GM12891 (cell line): ENCODE measurements around the gene ARHGAP8.

Source experiments
- DNase-seq: peaks from one replicate; pipeline ENCODE4 v3.0.0; 2011; ENCODE audit warnings: low spot score; ENCODE audit not compliant: insufficient read length
- FAIRE-seq: peaks from 2 replicates; lab custom pipeline; 2011; peaks lifted over from hg19 to GRCh38; lab: Jason Lieb, UNC
- PAX5 ChIP-seq: IDR thresholded peaks from 2 replicates; pipeline ENCODE4 v1.6.1; 2011; ENCODE audit warnings: low read length, moderate library complexity, mild to moderate bottlenecking; ENCODE audit not compliant: insufficient read depth, severe bottlenecking
- POLR2A ChIP-seq: IDR thresholded peaks from 2 replicates; pipeline ENCODE4 v1.6.1; 2011; ENCODE audit warnings: low read depth, low read length, control low read depth
- POLR2AphosphoS5 ChIP-seq: IDR thresholded peaks from 2 replicates; pipeline ENCODE4 v1.6.1; 2011; ENCODE audit warnings: low read depth, low read length, control low read depth
- POU2F2 ChIP-seq: IDR thresholded peaks from 2 replicates; pipeline ENCODE4 v1.6.1; 2011; ENCODE audit warnings: low read depth, mild to moderate bottlenecking, control low read depth, low read length, moderate library complexity
- SPI1 ChIP-seq: IDR thresholded peaks from 2 replicates; pipeline ENCODE4 v1.6.1; 2011; ENCODE audit warnings: low read depth, low read length, control low read depth
- TAF1 ChIP-seq: IDR thresholded peaks from 2 replicates; pipeline ENCODE4 v1.6.1; 2011; ENCODE audit warnings: low read depth, low read length, control low read depth

ARHGAP8 gene

GRCh38 chr22:44805711-44806110 is 53.3 kb downstream of the ARHGAP8 start:
- no peak for FAIRE-seq
- TF ChIP-seq POLR2AphosphoS5 = no peak
- TF ChIP-seq PAX5 = no peak
- no peak for TF ChIP-seq TAF1
- no peak for TF ChIP-seq POU2F2
- no peak for TF ChIP-seq POLR2A
- no peak for TF ChIP-seq SPI1
- no peak for DNase-seq

- FAIRE-seq (no peak), DNase-seq (no peak)
Measured at GRCh38 chr22:44807232-44807631, 54.9 kb downstream of the ARHGAP8 start.

DNA sequence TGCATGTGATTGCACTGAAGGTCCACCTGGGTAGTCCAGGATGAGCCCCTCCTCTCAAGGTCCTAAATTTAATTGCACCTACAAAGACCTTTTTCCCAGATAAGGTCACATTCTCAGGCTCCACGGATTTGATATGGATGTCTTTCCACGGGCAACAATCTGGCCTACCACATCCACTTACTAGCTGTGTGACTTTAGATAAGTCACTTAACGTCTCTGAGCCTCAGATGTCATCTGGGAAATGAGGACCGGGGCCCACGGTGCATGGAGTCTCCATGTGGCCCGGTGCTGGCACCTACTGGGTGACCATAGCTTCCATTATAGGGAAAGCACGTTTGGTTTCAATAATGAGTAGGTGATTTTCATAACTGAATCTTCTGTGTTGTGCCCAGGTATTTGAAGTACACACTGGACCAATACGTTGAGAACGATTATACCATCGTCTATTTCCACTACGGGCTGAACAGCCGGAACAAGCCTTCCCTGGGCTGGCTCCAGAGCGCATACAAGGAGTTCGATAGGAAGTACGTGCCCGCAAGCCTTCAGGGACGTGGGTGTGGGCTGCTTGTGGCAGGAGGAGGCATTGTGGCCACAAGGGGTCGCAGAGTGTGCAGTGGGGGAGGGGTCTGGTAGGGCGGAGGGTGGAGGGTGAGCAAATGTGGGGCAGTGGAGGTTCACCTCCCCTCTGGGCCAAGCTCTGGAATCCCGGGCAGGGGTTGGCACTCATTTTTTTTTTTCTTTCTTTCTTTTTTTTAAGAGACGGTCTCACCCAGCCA is 55.7 kb downstream of the ARHGAP8 start:
- no peak for TF ChIP-seq POLR2AphosphoS5
- no peak for TF ChIP-seq TAF1
- no peak for TF ChIP-seq POU2F2
- no peak for TF ChIP-seq SPI1
- no peak for TF ChIP-seq PAX5
- no peak for TF ChIP-seq POLR2A
- DNase-seq = no peak

More at GRCh38 chr22:44807232-44807631, 54.9 kb downstream of the ARHGAP8 start:
- TF ChIP-seq POU2F2 (no peak), POLR2AphosphoS5 (no peak), SPI1 (no peak), POLR2A (no peak), PAX5 (no peak), TAF1 (no peak)

GRCh38 chr22:44809456-44809855 is 57.1 kb downstream of the ARHGAP8 start:
- FAIRE-seq = no peak

More for the DNA sequence above, 55.7 kb downstream of the ARHGAP8 start:
- FAIRE-seq = no peak

DNA sequence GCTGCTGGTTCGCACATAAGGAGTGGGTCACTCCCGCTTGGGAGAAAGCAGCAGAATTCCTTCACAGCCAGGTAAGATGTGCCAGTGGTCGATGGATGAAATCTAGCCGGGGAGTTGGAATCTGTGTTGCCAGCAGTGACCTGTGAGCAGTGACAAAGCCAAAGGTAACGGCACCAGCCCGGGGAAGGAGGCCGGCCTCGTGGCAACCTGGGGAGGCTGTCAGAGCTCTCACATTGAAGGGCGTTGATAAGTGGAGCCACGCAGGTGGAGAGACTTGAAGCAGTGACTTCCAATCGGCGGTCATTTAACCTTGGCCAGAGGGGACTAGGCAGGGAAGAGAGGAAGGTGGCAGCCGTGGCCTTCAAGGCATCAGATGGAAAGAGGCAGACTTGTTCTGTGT is 58.8 kb downstream of the ARHGAP8 start:
- DNase-seq (no peak), FAIRE-seq (no peak)
- TF ChIP-seq TAF1 = no peak
- TF ChIP-seq PAX5 = no peak

More at GRCh38 chr22:44809456-44809855, 57.1 kb downstream of the ARHGAP8 start:
- no peak for DNase-seq
- no peak for TF ChIP-seq POLR2A

DNA sequence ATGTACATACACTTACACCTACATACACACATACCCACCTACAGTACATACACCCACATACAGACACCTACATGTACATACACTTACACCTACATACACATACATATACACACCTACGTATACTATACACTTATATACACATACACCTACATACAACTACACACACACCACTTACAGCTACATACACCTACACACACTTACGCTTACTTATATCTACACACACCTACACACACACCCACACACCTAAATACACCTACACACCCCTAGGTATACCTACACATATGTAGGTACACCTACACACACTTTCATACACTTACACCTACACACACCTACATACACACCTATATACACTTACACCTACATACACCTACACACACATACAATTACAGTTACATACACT is 61.0 kb downstream of the ARHGAP8 start:
- DNase-seq = no peak
- TF ChIP-seq SPI1 = no peak
- no peak for TF ChIP-seq POU2F2
- no peak for TF ChIP-seq POLR2A
- TF ChIP-seq TAF1 = no peak
- TF ChIP-seq PAX5 = no peak
- TF ChIP-seq POLR2AphosphoS5 = no peak
- peak; percentile 74 for FAIRE-seq

- TF ChIP-seq POLR2A (no peak), POU2F2 (no peak), TAF1 (no peak), POLR2AphosphoS5 (no peak), SPI1 (no peak), PAX5 (no peak)
- FAIRE-seq (no peak), DNase-seq (no peak)
Measured at GRCh38 chr22:44814266-44815098, 62.1 kb downstream of the ARHGAP8 start.

DNA sequence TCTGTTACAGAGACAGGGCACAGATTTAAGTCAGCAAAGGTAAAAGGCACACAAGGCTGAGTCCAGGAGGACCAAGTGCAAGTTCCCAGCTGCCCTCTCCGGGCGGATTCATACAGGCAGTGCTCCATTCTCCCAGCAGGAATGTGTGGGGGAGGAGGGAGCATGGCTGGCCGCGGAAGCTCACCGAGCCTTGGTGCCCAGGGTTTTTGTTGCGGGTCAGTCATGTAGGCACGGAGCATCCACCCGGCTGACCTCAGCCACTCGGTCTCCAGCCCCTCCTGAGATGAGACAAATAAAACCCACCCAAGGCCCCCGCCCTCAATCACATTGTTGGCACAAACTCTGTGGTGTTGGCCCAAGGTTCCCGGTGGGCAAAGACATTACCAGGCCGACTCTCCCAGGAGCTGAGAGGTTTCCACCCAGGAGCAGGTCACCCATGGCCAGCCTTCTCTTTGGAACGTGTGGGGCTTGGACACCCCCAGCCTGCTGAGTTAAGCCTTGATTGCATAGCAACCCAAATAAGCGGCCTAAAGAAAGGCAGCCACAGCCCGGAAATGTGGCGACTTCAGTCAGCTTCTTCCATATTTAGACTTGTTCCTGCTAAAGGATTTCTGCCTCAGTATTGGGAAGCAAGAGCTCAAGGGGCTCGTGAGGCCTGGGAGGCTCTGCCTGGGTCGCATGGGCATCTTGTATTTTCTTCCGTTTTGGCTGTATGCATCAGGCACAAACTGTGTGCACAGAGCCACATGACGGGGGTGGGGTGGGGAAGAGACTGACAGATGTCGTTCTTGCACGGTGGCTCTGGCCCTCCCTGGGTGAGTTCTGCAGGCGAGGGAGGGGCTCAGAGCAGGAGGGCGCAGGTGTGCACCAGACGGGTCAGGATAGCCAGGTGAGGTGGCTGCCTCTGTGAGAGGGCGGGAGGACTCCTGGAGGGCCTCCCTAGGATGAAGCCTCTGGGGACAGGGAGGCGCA is 63.0 kb downstream of the ARHGAP8 start:
- DNase-seq = no peak
- TF ChIP-seq POLR2AphosphoS5 = no peak
- TF ChIP-seq PAX5 = no peak
- no peak for TF ChIP-seq POU2F2
- TF ChIP-seq POLR2A = no peak
- TF ChIP-seq TAF1 = no peak
- TF ChIP-seq SPI1 = no peak
- no peak for FAIRE-seq

GRCh38 chr22:44816141-44816540 is 63.8 kb downstream of the ARHGAP8 start:
- TF ChIP-seq POLR2A = no peak
- no peak for TF ChIP-seq PAX5
- TF ChIP-seq TAF1 = no peak
- TF ChIP-seq SPI1 = no peak
- no peak for TF ChIP-seq POU2F2
- no peak for TF ChIP-seq POLR2AphosphoS5
- DNase-seq = no peak
- no peak for FAIRE-seq

DNA sequence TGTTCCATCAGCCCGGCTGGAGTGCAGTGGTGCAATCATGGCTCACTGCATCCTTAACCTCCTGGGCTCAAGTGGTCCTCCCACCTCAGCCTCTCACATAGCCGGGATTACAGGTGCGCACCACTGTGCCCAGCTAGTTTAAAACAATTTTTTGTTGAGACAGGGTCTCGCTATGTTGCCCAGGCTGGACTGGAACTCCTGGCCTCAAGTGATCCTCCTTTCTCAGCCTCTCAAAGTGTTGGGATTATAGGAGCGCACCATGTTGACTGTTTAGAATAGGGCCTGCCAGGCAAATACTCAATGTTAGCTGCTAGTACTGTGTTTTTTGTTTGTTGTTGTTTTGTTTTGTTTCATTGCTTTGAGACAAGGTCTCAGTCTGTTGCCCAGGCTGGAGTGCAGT is 66.4 kb downstream of the ARHGAP8 start:
- TF ChIP-seq POLR2A (no peak), SPI1 (no peak), TAF1 (no peak), POLR2AphosphoS5 (no peak), POU2F2 (no peak), PAX5 (no peak)
- FAIRE-seq (no peak), DNase-seq (no peak)
